Measurements from ENCODE around the gene GRB10. TPM values are rescaled to one million over a fixed set of nuclear protein-coding genes. Genes with fewer than 3 reads are reported as not detected.

The GRB10 gene
- total and polyA plus RNA-seq, 9 donors = 10.7 to 18.9 (median 12.2) TPM

DNA sequence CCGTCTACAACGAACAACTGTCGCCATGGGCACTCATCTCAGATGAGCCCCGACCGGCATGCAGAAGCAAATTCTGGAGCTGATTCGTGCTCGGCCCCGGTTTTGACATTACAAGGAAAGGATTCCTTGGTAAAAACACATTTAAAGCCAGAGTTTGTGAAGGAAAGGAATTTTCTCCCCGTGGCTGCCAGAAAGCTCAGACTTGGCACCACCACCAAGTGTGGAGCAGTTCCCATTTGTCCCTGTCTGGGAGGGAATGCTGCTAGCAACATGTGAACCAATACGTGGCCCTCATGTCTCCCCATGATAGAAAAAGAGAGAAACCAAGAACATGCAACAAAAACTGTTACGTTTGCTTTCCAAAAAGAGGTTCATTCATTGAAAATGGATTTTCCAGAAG, 162.3 kb downstream of the GRB10 start:
- Histone ChIP-seq H3K27me3 (ENCODE audit: control insufficient read depth, insufficient read depth, low read length) (no peaks in the 10 kb centered on the region), H3K9me3 (replicated peaks; ENCODE audit: control insufficient read depth, low read depth, low read length) (no peaks in the 10 kb centered on the region), H3K36me3 (ENCODE audit: control insufficient read depth, insufficient read depth, low read length) (no peaks in the 10 kb centered on the region), H3K4me1 (ENCODE audit: control insufficient read depth, insufficient read depth, low read length) (no peaks in the 10 kb centered on the region), H3K27ac (ENCODE audit: low read length) (no peak overlapping the region), H3K4me3 (ENCODE audit: low read length) (no peak overlapping the region)
- DNase-seq = peak; percentile 71
- WGBS (ENCODE audit: insufficient coverage) = 62% methylated on average over 9 of the region's 11 CpGs

DNA sequence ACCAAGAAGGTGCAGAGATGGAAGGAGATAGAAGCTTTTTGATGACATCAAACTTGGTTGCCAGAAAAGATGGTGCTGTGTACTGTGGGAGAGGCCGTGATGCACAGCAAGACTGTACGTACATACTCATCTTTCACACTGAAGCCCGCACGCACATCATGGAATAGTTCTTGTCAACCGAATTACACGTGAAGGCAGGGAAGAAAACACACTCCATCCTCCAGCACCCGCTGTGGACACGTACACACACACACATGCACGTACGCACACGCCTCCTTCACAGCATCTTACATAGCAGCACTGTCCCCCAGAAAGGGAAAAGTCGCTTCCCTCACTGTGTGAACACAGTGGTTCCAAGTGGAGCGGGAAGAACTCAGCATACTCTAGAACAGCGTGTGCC, 163.0 kb downstream of the GRB10 start:
- Histone ChIP-seq H3K9me3 (replicated peaks; ENCODE audit: control insufficient read depth, low read depth, low read length) (no peaks in the 10 kb centered on the region), H3K27ac (ENCODE audit: low read length) (peak overlapping the region; percentile 13), H3K4me1 (ENCODE audit: control insufficient read depth, insufficient read depth, low read length) (no peaks in the 10 kb centered on the region), H3K27me3 (ENCODE audit: control insufficient read depth, insufficient read depth, low read length) (no peaks in the 10 kb centered on the region), H3K36me3 (ENCODE audit: control insufficient read depth, insufficient read depth, low read length) (no peaks in the 10 kb centered on the region), H3K4me3 (ENCODE audit: low read length) (no peak overlapping the region)
- no peak for DNase-seq
- WGBS (ENCODE audit: insufficient coverage) = 86% methylated on average over 12 of the region's 14 CpGs

DNA sequence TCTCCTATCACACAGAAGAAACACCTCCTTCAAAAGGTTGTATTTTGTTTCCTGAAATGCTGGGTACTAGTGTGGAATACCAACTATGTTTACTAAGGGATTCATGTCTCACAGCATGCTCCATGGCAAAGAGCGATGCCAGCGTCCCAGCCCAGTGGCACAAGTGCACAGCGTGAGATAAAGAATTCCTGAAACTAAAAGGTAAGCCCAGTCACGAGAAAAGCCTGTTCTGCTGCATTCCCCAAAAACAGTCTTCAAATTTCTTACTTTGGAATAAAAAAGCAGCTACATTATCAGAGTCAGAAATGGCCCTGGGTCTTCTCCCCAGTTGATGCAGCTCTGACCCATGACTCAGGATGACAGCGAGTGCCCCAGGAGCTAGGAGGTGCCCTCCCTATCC, 164.4 kb downstream of the GRB10 start:
- H3K4me1 ChIP-seq (ENCODE audit: control insufficient read depth, insufficient read depth, low read length) = no peaks in the 10 kb centered on the region
- no peak overlapping the region for H3K27ac ChIP-seq (ENCODE audit: low read length)
- H3K4me3 ChIP-seq (ENCODE audit: low read length) = no peak overlapping the region
- 93% methylated on average over 5 of the region's 5 CpGs for WGBS (ENCODE audit: insufficient coverage)
- no peak for DNase-seq
- H3K27me3 ChIP-seq (ENCODE audit: control insufficient read depth, insufficient read depth, low read length) = no peaks in the 10 kb centered on the region
- H3K9me3 ChIP-seq (replicated peaks; ENCODE audit: control insufficient read depth, low read depth, low read length) = no peaks in the 10 kb centered on the region
- peaks cover 4% of the 10 kb centered on the region for H3K36me3 ChIP-seq (ENCODE audit: control insufficient read depth, insufficient read depth, low read length)

DNA sequence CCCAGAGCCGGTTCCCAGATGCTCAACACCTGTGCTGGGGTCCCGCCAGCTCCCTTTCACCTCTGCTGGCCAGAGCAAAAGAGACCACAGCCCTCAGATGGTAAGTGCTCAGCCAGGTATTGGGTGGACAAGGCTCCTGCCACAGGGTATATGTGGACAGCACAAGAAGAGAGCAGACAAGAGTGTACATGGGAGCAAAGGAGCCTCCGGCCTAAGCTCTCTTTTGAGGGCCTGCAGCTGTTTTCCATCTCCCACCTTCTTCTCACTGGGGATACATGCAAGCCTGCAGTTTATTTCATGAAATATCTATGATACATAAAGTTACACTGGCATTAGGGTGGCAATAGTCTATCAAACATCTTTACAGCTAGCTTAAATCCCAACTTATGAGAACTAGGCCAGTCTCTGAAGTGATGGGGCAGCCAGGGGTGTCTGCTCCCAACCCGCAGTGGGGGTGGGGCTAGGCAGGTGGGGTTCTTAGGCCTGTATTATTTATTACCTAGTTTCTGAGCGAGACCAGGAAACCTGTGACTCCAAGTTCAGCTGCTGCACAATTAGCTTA, 167.1 kb downstream of the GRB10 start:
- Histone ChIP-seq H3K27me3 (ENCODE audit: control insufficient read depth, insufficient read depth, low read length) (no peaks in the 10 kb centered on the region), H3K4me1 (ENCODE audit: control insufficient read depth, insufficient read depth, low read length) (no peaks in the 10 kb centered on the region), H3K9me3 (replicated peaks; ENCODE audit: control insufficient read depth, low read depth, low read length) (no peaks in the 10 kb centered on the region), H3K27ac (ENCODE audit: low read length) (no peak overlapping the region), H3K4me3 (ENCODE audit: low read length) (no peak overlapping the region), H3K36me3 (ENCODE audit: control insufficient read depth, insufficient read depth, low read length) (peaks cover 9% of the 10 kb centered on the region)
- no peak for DNase-seq
- WGBS (ENCODE audit: insufficient coverage) = 48% methylated on average over 2 of the region's 5 CpGs

DNA sequence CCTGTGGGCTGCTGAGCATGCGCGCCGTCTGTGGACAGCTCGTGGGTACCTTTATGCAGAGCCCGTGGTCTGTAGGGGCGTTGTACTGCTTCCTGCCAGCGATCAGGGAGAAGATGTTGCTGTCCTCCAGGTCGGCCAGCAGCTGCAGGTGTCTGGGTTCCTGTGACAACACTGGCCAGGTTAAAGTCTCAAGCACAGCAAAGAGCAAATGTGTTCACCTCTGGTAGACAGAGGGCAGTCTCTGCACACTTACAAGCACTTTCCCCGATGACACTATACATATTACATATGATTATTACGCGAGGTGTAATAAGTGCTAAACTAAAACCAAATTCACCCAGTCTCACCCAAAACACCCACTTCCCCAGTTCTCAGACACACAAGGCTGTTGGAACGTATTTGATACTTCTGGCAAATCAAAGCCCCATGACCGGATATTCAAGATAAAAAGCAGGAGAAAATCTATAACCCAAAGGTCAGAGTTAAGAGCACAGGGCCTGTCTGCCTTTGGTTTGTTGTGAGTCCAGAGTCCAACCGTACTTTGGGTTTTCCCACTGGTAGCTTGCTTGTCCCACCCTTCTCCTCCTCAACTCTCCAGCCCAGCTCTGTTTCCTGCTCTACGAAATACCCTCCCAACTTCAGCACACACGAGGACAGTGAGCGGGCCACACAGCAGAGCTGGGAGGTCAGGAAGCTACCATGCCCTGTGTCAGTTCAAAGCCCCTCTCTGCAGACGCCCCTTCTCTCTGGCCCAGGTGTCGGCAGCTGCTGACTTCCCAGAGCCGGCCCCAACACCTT, 167.8 kb downstream of the GRB10 start:
- Histone ChIP-seq H3K9me3 (replicated peaks; ENCODE audit: control insufficient read depth, low read depth, low read length) (no peaks in the 10 kb centered on the region), H3K27me3 (ENCODE audit: control insufficient read depth, insufficient read depth, low read length) (no peaks in the 10 kb centered on the region), H3K27ac (ENCODE audit: low read length) (no peak overlapping the region), H3K4me3 (ENCODE audit: low read length) (no peak overlapping the region), H3K4me1 (ENCODE audit: control insufficient read depth, insufficient read depth, low read length) (no peaks in the 10 kb centered on the region), H3K36me3 (ENCODE audit: control insufficient read depth, insufficient read depth, low read length) (peaks cover 9% of the 10 kb centered on the region)
- DNase-seq = peak; percentile 13
- WGBS (ENCODE audit: insufficient coverage) = 75% methylated on average over 17 of the region's 20 CpGs

DNA sequence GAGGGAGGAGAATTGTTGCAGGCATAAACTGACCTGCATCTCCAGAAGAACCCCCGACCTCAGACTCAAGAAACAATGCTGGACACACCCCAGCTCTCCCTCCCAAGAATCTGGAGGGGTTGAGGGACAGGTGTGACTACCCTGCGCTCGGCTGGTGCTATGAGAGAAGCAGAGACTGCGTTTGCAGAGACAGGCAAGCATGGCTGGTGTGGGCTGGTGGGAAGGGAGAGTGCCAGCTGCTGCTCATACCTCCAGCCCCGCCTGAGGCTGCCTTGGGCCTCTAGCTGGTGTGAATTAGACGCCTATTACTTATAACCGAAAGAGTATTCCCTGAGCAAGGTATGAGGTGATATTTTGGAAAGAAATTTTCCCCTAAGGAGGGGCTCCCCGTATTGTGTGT, 169.2 kb downstream of the GRB10 start:
- Histone ChIP-seq H3K27me3 (ENCODE audit: control insufficient read depth, insufficient read depth, low read length) (no peaks in the 10 kb centered on the region), H3K4me3 (ENCODE audit: low read length) (no peak overlapping the region), H3K27ac (ENCODE audit: low read length) (no peak overlapping the region), H3K36me3 (ENCODE audit: control insufficient read depth, insufficient read depth, low read length) (peaks cover 9% of the 10 kb centered on the region), H3K9me3 (replicated peaks; ENCODE audit: control insufficient read depth, low read depth, low read length) (no peaks in the 10 kb centered on the region), H3K4me1 (ENCODE audit: control insufficient read depth, insufficient read depth, low read length) (no peaks in the 10 kb centered on the region)
- no peak for DNase-seq
- WGBS (ENCODE audit: insufficient coverage) = 80% methylated on average over 4 of the region's 8 CpGs

DNA sequence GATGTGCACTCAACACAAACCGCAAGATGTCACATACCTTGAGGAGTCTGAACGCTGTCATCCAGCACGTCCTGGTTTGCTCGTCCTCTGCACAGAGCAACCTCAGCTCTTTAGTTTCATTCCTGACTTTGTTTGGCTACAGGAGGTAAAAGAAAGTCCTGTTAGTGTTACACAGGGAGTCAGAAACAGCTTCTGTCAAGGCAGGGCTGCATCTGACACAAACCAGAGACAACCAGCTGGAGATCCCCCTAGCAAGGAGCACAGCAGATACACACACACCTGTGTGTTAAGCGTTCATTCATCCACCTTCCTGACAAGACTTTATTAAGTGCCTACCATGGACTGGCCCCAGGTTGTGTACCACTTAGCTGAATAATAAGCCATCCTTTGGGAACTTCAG, 170.0 kb downstream of the GRB10 start:
- 75% methylated on average over 4 of the region's 5 CpGs for WGBS (ENCODE audit: insufficient coverage)
- no peak overlapping the region for H3K4me3 ChIP-seq (ENCODE audit: low read length)
- no peak overlapping the region for H3K27ac ChIP-seq (ENCODE audit: low read length)
- H3K4me1 ChIP-seq (ENCODE audit: control insufficient read depth, insufficient read depth, low read length) = no peaks in the 10 kb centered on the region
- H3K27me3 ChIP-seq (ENCODE audit: control insufficient read depth, insufficient read depth, low read length) = no peaks in the 10 kb centered on the region
- DNase-seq = no peak
- H3K9me3 ChIP-seq (replicated peaks; ENCODE audit: control insufficient read depth, low read depth, low read length) = no peaks in the 10 kb centered on the region
- H3K36me3 ChIP-seq (ENCODE audit: control insufficient read depth, insufficient read depth, low read length) = peaks cover 9% of the 10 kb centered on the region

DNA sequence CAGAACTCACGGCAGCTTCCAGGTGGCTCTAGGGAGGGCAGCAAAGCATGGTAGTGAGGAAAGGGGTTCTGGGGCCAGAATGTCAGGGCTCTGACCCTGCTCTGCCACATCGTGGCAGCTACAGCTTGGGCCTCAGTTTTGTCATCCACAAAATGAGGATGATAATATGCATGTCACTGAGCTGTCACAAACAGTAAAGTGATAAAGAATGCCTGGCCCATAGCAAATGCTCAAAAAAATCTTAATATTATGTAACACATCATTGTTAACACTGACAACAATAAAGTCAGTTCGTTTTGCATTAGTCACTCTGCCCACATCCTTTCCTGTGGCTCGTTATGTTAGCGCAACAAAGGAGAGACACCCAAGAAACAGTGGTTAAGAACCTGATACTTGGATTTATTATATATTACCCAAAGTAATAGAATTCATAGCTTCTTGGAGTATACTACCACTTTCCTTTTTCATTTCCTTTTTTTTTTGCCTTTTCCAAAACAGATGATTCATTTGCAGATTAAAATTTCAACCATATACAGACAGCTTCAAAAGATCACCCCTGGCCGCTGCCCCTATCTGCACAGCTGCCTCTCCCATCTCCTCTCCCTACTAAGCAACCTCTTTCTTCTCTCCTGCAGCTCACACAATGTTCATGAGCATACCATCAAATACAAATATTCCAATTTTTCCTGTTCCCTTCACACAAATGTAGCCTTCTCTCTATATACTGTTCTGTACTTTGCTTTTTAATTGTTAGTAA, 172.0 kb downstream of the GRB10 start:
- H3K4me1 ChIP-seq (ENCODE audit: control insufficient read depth, insufficient read depth, low read length) = no peaks in the 10 kb centered on the region
- 83% methylated on average over 2 of the region's 6 CpGs for WGBS (ENCODE audit: insufficient coverage)
- H3K4me3 ChIP-seq (ENCODE audit: low read length) = no peak overlapping the region
- H3K27ac ChIP-seq (ENCODE audit: low read length) = no peak overlapping the region
- no peak for DNase-seq
- H3K27me3 ChIP-seq (ENCODE audit: control insufficient read depth, insufficient read depth, low read length) = no peaks in the 10 kb centered on the region
- H3K36me3 ChIP-seq (ENCODE audit: control insufficient read depth, insufficient read depth, low read length) = peaks cover 12% of the 10 kb centered on the region
- no peaks in the 10 kb centered on the region for H3K9me3 ChIP-seq (replicated peaks; ENCODE audit: control insufficient read depth, low read depth, low read length)

DNA sequence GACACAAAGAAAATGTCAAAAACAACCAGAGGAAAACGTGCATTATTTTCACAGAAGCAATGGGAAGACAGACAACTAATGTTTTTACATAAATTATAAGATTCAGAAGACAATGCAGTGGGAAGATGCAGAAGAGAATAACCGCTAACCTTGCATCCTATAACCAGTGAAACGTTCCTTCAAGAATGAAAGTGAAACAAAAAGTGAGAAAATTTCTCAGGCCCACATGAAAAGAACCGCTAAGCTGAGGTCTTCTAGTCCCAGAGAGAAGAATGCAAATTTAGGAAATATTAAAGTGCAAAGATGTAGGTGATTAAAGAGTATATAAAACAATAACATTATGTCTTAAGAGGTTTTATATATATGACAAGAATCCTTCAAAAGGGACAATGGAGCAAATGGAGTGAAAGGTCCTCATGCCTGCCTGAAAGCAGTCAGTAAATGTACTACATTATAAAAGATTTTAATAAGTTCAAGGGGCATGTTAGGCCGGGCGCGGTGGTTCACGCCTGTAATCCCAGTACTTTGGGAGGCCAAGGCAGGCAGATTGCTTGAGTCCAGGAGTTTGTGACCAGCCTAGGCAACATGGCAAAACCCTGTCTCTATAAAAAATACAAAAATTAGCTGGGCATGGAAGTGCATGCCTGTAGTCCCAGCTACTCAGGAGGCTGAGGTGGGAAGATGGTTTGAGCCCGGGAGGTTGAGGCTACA, 174.3 kb downstream of the GRB10 start:
- H3K27ac ChIP-seq (ENCODE audit: low read length) = no peak overlapping the region
- H3K9me3 ChIP-seq (replicated peaks; ENCODE audit: control insufficient read depth, low read depth, low read length) = no peaks in the 10 kb centered on the region
- WGBS (ENCODE audit: insufficient coverage) = 92% methylated on average over 4 of the region's 9 CpGs
- no peaks in the 10 kb centered on the region for H3K27me3 ChIP-seq (ENCODE audit: control insufficient read depth, insufficient read depth, low read length)
- DNase-seq = no peak
- H3K4me3 ChIP-seq (ENCODE audit: low read length) = no peak overlapping the region
- peaks cover 26% of the 10 kb centered on the region for H3K36me3 ChIP-seq (ENCODE audit: control insufficient read depth, insufficient read depth, low read length)
- no peaks in the 10 kb centered on the region for H3K4me1 ChIP-seq (ENCODE audit: control insufficient read depth, insufficient read depth, low read length)

Data from muscle of leg (tissue), 11 donors.